ENCODE measurements around the gene NR6A1. TPM values are rescaled to one million over a fixed set of nuclear protein-coding genes. Genes with fewer than 3 reads are reported as not detected.

NR6A1 gene
- total and polyA plus RNA-seq, 2 of the 8 experiments (the other 6 are each of a cell fraction or from before 2014, with no cell fraction given) = 93.2 to 237 TPM

DNA sequence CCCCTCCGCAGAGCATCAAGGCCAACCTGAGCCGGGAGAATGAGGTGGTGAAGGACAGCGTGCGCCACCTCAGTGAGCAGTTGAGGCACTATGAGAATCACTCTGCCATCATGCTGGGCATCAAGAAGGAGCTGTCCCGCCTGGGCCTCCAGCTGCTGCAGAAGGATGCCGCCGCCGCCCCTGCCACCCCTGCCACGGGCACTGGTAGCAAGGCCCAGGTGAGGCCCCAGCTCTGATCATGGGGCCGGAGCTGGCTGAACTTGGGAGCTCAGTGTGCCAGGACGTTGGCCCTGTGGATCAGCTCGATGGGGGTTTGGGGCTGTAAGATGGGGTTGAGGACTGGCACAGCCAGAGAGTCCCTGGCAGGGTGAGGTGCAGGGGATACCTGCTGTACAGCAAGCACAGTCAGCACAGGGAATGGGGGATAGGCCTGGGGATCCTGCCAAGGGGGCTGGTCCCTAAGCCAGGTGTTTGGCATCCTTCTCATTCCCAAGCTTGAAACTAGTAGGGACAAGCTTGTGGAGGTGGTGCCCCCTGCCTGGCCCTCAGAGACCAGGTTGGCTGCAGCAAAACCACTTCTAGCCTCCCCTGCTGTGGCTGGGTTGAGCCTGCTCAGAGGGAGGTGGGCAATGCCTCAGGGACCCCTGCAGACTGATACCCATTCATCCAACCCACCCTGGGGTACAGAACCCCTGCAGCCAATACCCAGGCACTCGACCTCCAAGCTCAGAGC lies 28.3 kb upstream of the NR6A1 start:
- Histone ChIP-seq H3K27me3 (replicated peaks in 1 of 4; ENCODE audit: control insufficient read depth in 3 of 4, extremely low read depth in 1 of 4, insufficient read depth in 3 of 4, low read length in 3 of 4) (no peaks in the 10 kb centered on the region), H3K9me3 (ENCODE audit: insufficient read depth in 2 of 2, low read depth in 1 of 2, low read length in 1 of 2) (no peaks in the 10 kb centered on the region), H2BK12ac (ENCODE audit: low read depth, low read length) (no peak overlapping the region), H4K5ac (ENCODE audit: insufficient read length, low read depth, low read length) (no peak overlapping the region), H2AFZ (ENCODE audit: low read length) (no peak overlapping the region), H3K23me2 (ENCODE audit: low read depth, low read length) (no peaks in the 10 kb centered on the region), H2BK5ac (ENCODE audit: low read depth, low read length) (no peak overlapping the region; the same call in 1 of the 2 replicates), H3K14ac (ENCODE audit: insufficient read length) (no peak overlapping the region), H4K20me1 (replicated peaks in 1 of 2; ENCODE audit: control insufficient read depth in 1 of 2, insufficient read depth in 2 of 2, low read length in 2 of 2) (no peaks in the 10 kb centered on the region), H2BK15ac (ENCODE audit: low read length) (0 out of 2 replicates have a peak overlapping the region, but pooled peaks have one; percentile 55), H2BK120ac (replicated peaks; ENCODE audit: low read depth, low read length) (no peak overlapping the region), H3K79me2 (ENCODE audit: control insufficient read depth in 1 of 2, insufficient read depth in 2 of 2, low read length in 2 of 2) (no peaks in the 10 kb centered on the region), H3K56ac (replicated peaks; ENCODE audit: insufficient read length, low read depth, low read length) (no peak overlapping the region), H4K91ac (replicated peaks; ENCODE audit: insufficient read length, low read length) (no peak overlapping the region), H3K18ac (ENCODE audit: extremely low read depth, low read length) (no peak overlapping the region; the same call in 1 of the 2 replicates), H3K9ac (replicated peaks in 1 of 4; ENCODE audit: extremely low read depth in 1 of 4, low read depth in 3 of 4, low read length in 3 of 4) (no peak overlapping the region), H4K8ac (ENCODE audit: extremely low read depth, insufficient read depth, low read length) (no peak overlapping the region; the same call in 1 of the 2 replicates), H3K36me3 (ENCODE audit: control insufficient read depth in 2 of 4, insufficient read depth in 4 of 4, low read length in 3 of 4) (no peaks in the 10 kb centered on the region), H3K79me1 (ENCODE audit: low read depth, low read length) (no peaks in the 10 kb centered on the region), H3K4me3 (ENCODE audit: extremely low read depth in 1 of 4, insufficient read depth in 2 of 4, low read depth in 3 of 4, low read length in 4 of 4) (no peak overlapping the region), H3K4ac (replicated peaks; ENCODE audit: insufficient read length, low read depth, low read length) (no peak overlapping the region), H2BK20ac (ENCODE audit: low read length) (no peak overlapping the region), H2AK5ac (ENCODE audit: low read depth, low read length) (no peak overlapping the region), H3K4me1 (replicated peaks in 1 of 4; ENCODE audit: control insufficient read depth in 3 of 4, insufficient read depth in 4 of 4, low read length in 3 of 4) (peaks cover 0 to 12% (median 0%) of the 10 kb centered on the region in 4 experiments; a peak in 2 of 7 replicates), H3K27ac (ENCODE audit: low read depth, low read length) (no peak overlapping the region), H3K4me2 (ENCODE audit: insufficient read depth in 1 of 2, low read depth in 2 of 2, low read length in 2 of 2) (no peak overlapping the region), H3K23ac (ENCODE audit: insufficient read length) (no peak overlapping the region)
- ChIA-PET POLR2A (ENCODE audit: partially characterized antibody) (interaction anchor here (0.8 to 3.0 kb wide), 9 partner anchors 10 to 63 kb away, joined by 3 to 18 read pairs (median 4); partner anchors contain the start of genes ARPC5L, OLFML2A and RPL35), CTCF (ENCODE audit: partially characterized antibody) (interaction anchor here (0.8 to 65.2 kb wide), 9 partner anchors 10 to 389 kb away, joined by 3 to 1529 read pairs (median 9); partner anchors contain the start of genes ARPC5L, NR6A1, OLFML2A and RPL35)
- FAIRE-seq (no peak), DNase-seq (ENCODE audit: low read depth in 1 of 2, low spot score in 2 of 2) (no peak)
- 86% methylated on average over 13 of the region's 13 CpGs; no CpG with 5 or more reads in 1 of the 2 experiments for WGBS, 2 experiments (ENCODE audit: extremely low coverage in 1 of 2, insufficient coverage in 1 of 2, insufficient read length in 1 of 2, insufficient replicate concordance in 2 of 2, low coverage in 1 of 2, low lambda C conversion rate in 2 of 2, missing lambda C conversion rate in 1 of 2)
- TF ChIP-seq ZNF274 (IDR thresholded peaks at IDR 0.05; ENCODE audit: borderline replicate concordance, extremely low read depth, low read length) (no peak), SP4 (IDR thresholded peaks at IDR 0.05; ENCODE audit: low read length) (no peak), RAD21 (IDR thresholded peaks at IDR 0.05 in 1 of 2, conservative IDR thresholded peaks at IDR 0.05 in 1 of 2; ENCODE audit: low read depth in 2 of 2, low read length in 2 of 2) (peak; percentile 22 to 44; a peak in 3 of 4 replicates), FOSL1 (IDR thresholded peaks at IDR 0.05; ENCODE audit: insufficient read depth, low read depth, low read length) (no peak), EP300 (IDR thresholded peaks at IDR 0.05; ENCODE audit: borderline replicate concordance in 1 of 2, low read depth in 2 of 2, low read length in 2 of 2) (no peak), HDAC2 (IDR thresholded peaks at IDR 0.05; ENCODE audit: borderline replicate concordance in 1 of 2, low read depth in 2 of 2, low read length in 2 of 2) (no peak), TAF1 (IDR thresholded peaks at IDR 0.05; ENCODE audit: low read depth, low read length) (no peak), BRCA1 (IDR thresholded peaks at IDR 0.05; ENCODE audit: low read depth, low read length) (no peak)

Measured in H1 (cell line).